HG03457 (cell line): ENCODE results near the gene TXNRD3.

Experiments
- ATAC-seq: cut with Tn5 transposase; IDR thresholded peaks from one replicate; pipeline ENCODE4 v1.9.1; 2021; ENCODE audit warnings: moderate number of reproducible peaks; ENCODE audit not compliant: unreplicated experiment

The TXNRD3 gene

GRCh38 chr3:126654571-126655383 lies at the start of gene TXNRD3:
TSS of gene TXNRD3 (minus strand) at chr3:126655124.
- no peak for ATAC-seq

- peak; percentile 97 for ATAC-seq
Observed at GRCh38 chr3:126703512-126704493, 48.9 kb upstream of the TXNRD3 start, which contains the start of gene CHCHD6. TSS of gene CHCHD6 (plus strand) at chr3:126704240. CDS start at chr3:126704313, 73 bp downstream.

GRCh38 chr3:126699011-126699410 lies 44.1 kb upstream of the TXNRD3 start:
- no peak for ATAC-seq

DNA sequence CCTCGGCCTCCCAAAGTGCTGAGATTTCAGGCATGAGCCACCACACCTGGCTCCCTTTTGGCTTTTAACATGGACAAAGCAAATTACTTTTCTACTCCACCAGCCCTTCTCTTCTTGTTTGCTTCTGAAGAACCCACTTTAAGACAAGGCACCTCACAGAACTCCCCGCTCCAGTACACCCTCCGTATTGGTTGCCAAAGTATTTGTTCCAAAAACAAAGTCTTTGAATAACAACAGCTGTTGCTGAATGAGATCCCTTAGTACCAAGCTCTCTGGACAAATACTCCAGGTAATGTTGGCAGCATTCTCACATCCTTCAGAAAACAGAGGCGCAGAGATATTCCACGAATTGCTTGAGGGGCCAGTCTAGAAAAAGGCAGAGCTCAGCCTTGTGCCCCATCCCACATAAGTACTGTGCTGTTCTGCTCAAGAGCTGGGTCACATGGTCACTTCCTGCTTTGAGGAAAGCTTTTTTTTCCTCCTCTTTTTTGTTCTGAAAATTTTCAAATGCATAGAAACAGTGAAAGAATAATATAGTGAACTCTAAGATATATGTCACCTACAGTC lies 41.9 kb upstream of the TXNRD3 start:
- ATAC-seq: no peak

GRCh38 chr3:126693921-126694320 lies 39.0 kb upstream of the TXNRD3 start:
- no peak for ATAC-seq

DNA sequence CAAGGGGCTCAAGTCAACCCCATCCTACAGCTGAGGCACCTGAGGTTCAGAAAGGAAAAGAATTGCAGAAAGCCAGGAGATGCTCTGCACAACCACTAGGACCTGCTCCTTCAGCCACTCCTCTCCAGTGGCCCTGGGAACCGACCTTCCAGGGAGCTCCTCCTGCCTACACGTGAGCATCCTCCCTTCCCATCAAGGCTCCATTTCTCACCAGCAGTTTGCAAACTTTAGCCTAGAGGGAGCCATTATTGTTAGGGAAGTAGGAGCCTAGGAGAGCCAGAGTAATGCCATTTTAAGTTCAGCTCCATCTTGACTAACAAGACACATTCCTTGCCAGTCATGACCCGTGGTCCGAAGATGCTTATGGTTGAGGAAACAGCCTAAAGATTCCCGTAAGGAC lies 37.9 kb upstream of the TXNRD3 start:
- ATAC-seq: no peak

- ATAC-seq: no peak
Observed at GRCh38 chr3:126691765-126692164, 36.8 kb upstream of the TXNRD3 start.

- ATAC-seq: no peak
Observed at GRCh38 chr3:126685493-126685892, 30.6 kb upstream of the TXNRD3 start.

- ATAC-seq: no peak
Observed at GRCh38 chr3:126685021-126685420, 30.1 kb upstream of the TXNRD3 start.

DNA sequence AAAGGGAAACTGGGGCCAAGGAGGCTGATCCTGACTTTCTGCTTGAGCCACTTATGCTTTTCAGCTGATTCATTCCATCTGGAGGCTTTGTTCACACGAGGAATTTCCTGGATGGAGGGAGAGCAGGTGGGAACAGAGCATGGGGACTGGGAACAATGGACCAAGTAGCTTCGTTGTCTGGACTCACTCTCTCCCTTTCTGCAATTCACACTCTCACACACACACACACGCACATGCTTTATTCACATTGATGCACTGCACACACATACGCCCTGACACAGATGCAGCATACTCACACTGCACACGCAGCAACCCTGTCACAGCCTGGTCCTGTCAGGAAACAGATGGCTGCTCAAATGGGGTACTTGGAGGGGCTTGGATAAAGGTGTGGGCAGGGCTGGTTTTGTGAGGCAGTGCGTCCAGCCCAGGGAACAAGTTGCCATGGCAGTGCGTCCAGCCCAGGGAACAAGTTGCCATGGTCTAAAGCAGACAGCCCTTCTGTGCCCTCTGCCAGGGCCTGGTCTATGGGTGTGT lies 29.4 kb upstream of the TXNRD3 start:
- no peak for ATAC-seq

GRCh38 chr3:126683069-126683468 lies 28.1 kb upstream of the TXNRD3 start:
- ATAC-seq: no peak

DNA sequence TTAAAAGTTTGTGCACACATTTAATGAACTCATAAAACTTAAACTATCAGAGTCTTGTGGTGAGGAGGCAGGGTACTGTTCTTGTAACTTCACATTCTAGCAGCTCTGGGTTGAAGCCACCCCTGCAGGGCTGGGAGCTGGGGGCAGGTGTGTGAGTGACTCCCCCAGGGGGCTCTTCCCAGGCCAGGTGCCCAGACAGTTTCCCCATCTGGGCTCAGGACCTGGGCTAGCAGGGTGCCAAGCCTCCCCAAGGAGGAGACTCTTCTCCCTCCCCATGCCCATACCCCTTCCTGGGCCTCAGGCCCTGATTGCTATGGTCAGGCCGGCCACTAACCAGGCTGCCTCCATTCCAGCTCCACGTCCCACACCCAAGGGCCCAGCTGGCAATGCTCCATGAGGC lies 27.1 kb upstream of the TXNRD3 start:
- ATAC-seq: no peak

DNA sequence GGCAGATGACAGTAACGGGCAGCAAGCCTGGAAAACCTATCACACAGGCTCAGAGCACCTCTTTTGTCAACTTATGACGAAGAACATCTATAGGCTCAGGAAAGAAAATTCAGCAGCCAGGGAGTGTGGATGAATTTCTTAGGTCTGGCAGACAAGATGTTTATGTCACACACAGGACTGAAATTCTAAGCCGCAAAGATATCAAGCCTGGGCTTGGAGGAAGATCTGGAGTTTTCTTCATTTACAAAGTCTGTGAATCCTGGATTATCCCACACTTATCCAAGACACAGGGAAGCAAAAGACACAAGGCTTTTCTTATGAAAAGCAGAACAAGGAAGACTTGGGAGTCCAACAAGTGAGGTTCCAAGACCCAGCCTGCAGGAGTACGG lies 25.7 kb upstream of the TXNRD3 start:
- ATAC-seq: no peak

DNA sequence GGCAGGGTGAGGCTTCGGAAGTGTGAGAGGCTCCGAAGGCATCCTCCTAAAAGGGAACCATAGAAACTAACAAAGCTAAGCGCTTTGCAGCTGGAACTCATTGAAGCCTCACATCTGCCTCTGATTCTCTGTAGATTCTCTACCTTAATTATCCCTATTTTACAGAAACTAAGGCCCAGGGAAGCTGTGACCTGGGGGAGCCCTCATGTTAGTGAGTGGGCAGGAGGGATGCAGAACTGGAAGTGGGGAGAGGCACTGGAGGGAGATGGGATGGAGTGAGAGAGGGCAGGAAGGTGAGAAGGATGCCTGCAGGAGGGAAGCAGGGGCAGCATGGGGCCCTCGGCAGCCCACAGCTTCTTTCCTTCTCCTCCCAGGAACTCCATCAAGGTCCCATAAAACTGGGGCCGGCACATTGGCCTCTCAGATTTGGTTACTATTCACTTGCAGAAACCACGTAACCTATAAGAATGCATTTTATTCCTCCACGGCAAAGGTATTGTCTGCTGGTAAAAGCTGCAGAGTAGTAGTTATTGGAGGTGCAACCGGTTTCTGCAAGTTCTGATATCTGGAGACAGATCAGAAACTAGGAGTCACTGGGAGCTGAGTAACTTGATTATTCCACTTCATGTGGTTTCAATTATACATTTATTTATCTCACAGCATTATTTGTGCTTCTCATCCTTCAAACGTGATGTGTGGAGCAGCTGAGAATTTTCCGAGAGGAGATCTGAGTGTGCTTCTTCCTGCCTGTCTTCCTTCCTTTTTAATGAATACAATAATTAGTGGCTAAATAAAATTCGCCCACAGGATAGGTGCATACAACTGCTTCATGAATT lies 25.1 kb upstream of the TXNRD3 start:
- no peak for ATAC-seq

DNA sequence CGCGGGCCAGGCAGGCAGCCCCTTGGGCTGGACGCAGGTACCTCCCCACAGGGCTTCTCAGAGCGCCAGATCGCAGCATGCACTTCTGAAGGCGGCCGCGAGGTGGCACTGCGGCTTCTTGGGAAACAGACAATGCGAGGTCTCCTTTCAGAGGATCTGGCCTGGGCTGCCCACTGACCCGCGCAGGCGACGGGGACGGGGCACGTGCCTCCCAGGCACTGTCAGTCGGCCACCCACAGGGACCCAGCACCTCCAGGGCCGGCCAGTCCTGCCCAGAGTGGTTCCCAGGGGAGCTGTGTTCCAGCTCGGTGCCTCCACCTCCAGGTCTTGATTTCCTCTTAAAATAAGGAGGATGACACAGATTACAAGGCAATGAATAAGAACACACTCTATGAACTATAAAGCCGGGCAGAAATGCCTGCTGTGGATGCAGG lies 24.4 kb upstream of the TXNRD3 start:
- ATAC-seq: no peak

DNA sequence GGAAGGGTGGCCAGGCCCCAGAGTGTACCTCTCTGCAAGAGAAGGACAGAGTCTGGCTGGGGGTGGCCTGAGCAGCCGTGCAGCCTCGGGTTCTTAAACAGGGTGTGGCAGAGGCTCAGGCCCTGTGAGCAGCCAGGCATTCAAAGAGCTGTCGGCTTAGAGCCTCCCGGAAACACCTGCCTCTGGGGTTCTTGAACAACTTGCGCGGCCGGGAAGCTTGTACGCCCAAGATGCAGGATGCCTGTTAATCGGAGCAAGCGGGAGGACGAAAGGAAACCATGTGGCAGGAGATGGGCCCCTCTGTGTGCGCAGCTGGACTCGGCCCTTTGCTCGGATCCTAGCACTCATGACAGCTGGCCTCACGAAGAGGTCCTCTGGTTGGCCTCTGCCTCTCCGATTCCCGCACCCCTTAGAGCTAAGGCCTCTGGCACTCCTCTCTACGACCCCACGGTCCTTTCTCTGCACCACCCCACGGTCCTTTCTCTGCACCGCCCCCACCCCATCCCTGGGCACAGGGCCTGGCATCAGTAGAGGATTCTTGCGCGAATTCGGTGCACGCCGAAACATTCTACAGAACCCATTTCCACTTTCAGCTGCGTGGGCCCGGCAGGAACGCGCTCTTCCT lies 23.9 kb upstream of the TXNRD3 start:
- no peak for ATAC-seq

GRCh38 chr3:126677862-126678503 lies 23.1 kb upstream of the TXNRD3 start:
- ATAC-seq: no peak

DNA sequence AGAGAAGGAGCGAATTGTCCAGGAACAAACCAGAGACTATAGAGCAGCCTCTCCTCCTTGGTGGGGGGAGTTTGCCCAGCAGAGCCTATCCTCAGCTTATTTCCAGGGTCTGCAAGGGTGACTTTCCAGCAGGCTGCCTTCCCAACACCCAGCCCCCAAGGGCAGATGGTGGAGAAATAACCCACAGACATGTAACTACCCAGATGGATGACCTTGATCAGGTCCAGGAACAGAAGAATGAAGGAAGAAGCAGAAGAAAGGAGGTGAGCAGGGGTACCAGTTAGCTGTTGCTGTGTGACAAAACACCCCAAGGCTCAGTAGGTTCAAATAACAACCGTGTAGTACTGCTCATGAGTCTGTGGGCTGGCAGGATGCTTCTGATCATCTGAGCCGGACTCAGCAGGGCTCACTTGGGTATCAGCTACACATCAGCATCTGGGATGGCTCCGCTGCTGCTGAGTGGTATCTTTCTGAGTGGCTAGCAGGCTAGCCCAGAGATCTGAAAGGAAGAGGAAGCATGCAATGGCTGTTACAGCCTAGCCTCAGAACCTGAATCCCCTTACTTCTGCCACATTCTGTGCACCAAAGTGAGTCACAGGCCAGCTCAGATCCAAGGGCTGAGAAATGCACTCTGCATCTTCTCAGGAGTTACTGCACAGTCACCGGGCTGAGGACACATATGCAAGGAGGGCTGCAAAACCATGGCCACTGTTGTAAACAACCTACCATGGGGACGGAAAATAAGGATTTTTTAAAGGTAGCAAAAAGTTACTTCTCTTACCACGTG lies 22.2 kb upstream of the TXNRD3 start:
- no peak for ATAC-seq
